Measurements from ENCODE around the gene PARD6G. TPM values are rescaled to one million over a fixed set of nuclear protein-coding genes. Genes with fewer than 3 reads are reported as not detected.

Gene PARD6G
- polyA plus RNA-seq, 1 of the 3 experiments (the other 2 are of a cell fraction): 4.3 TPM

GRCh38 chr18:80218341-80219227, 28.7 kb downstream of the PARD6G start:
- no peaks in the 10 kb centered on the region for H3K79me2 ChIP-seq (ENCODE audit: insufficient read depth)
- H3K4me1 ChIP-seq (ENCODE audit: control insufficient read depth in 1 of 2, insufficient read depth in 2 of 2, low read depth in 1 of 2, low read length in 1 of 2): peaks cover 0 to under 1% of the 10 kb centered on the region in 2 experiments; a peak in 1 of 4 replicates
- DNase-seq: no peak
- 0 out of 2 replicates have a peak, but pooled peaks cover 7% of the 10 kb centered on the region for H3K9me3 ChIP-seq
- H2AFZ ChIP-seq (ENCODE audit: low read depth): no peak overlapping the region
- ChIA-PET POLR2A (no interaction called here), CTCF (no interaction called here)
- no peaks in the 10 kb centered on the region for H4K20me1 ChIP-seq (ENCODE audit: insufficient read depth)
- no peak for TF ChIP-seq TAF1 (IDR thresholded peaks at IDR 0.05; ENCODE audit: borderline replicate concordance, low read depth, low read length)
- no peak overlapping the region for H3K9ac ChIP-seq
- 86% methylated on average over 9 of the region's 10 CpGs for WGBS (ENCODE audit: low lambda C conversion rate)
- no peak overlapping the region for H3K4me2 ChIP-seq
- no peaks in the 10 kb centered on the region for H3K36me3 ChIP-seq (replicated peaks in 1 of 2; ENCODE audit: control insufficient read depth in 1 of 2, insufficient read depth in 2 of 2, low read length in 1 of 2)
- no peaks in the 10 kb centered on the region for H3K27me3 ChIP-seq (ENCODE audit: insufficient read depth)
- H3K27ac ChIP-seq (ENCODE audit: low read depth in 2 of 2, low read length in 1 of 2): no peak overlapping the region
- H3K4me3 ChIP-seq (ENCODE audit: low read depth in 2 of 2, low read length in 1 of 2): no peak overlapping the region
- H3F3A ChIP-seq (replicated peaks; ENCODE audit: insufficient read depth): no peaks in the 10 kb centered on the region
- no peaks in the 10 kb centered on the region for H3K9me2 ChIP-seq

GRCh38 chr18:80213182-80213581, 34.1 kb downstream of the PARD6G start:
- H3K9me2 ChIP-seq: no peaks in the 10 kb centered on the region
- ChIA-PET CTCF (interaction anchor here (3.9 kb wide), 1 partner anchor 55 kb away, joined by 15 read pairs; no protein-coding TSS in a partner anchor), POLR2A (no interaction called here)
- no peak overlapping the region for H3K9ac ChIP-seq
- 0 out of 2 replicates have a peak overlapping the region, but pooled peaks have one; percentile 17 for H2AFZ ChIP-seq (ENCODE audit: low read depth)
- H3K4me2 ChIP-seq: no peak overlapping the region
- H3K4me1 ChIP-seq (ENCODE audit: control insufficient read depth in 1 of 2, insufficient read depth in 2 of 2, low read depth in 1 of 2, low read length in 1 of 2): peaks cover 0 to 3% of the 10 kb centered on the region in 2 experiments; a peak in 1 of 4 replicates
- TF ChIP-seq ZBTB33 (IDR thresholded peaks at IDR 0.05; ENCODE audit: borderline replicate concordance, low read depth) (no peak), RCOR1 (IDR thresholded peaks at IDR 0.05; ENCODE audit: low read length) (no peak), NRF1 (IDR thresholded peaks at IDR 0.05; ENCODE audit: low read depth, low read length) (no peak), JUND (IDR thresholded peaks at IDR 0.05) (no peak), GATA2 (CRISPR knock-in tag; IDR thresholded peaks at IDR 0.05) (no peak), CHD2 (IDR thresholded peaks at IDR 0.05; ENCODE audit: low read length, partially characterized antibody) (no peak), ELF1 (IDR thresholded peaks at IDR 0.05) (no peak)
- no peaks in the 10 kb centered on the region for H3K27me3 ChIP-seq (ENCODE audit: insufficient read depth)
- no peak for DNase-seq
- no peaks in the 10 kb centered on the region for H3K79me2 ChIP-seq (ENCODE audit: insufficient read depth)
- H3K27ac ChIP-seq (ENCODE audit: low read depth in 2 of 2, low read length in 1 of 2): no peak overlapping the region
- no peaks in the 10 kb centered on the region for H3K36me3 ChIP-seq (replicated peaks in 1 of 2; ENCODE audit: control insufficient read depth in 1 of 2, insufficient read depth in 2 of 2, low read length in 1 of 2)
- no peak overlapping the region for H3K4me3 ChIP-seq (ENCODE audit: low read depth in 2 of 2, low read length in 1 of 2)
- H3K9me3 ChIP-seq: no peaks in the 10 kb centered on the region
- 60% methylated on average over 2 of the region's 2 CpGs for WGBS (ENCODE audit: low lambda C conversion rate)
- no peaks in the 10 kb centered on the region for H4K20me1 ChIP-seq (ENCODE audit: insufficient read depth)
- H3F3A ChIP-seq (replicated peaks; ENCODE audit: insufficient read depth): no peaks in the 10 kb centered on the region

All from SK-N-SH (cell line).